DND-41 (cell line): ENCODE results near the gene OR51B2.

Source experiments
- EZH2 ChIP-seq: IDR thresholded peaks from 3 replicates; pipeline ENCODE4 v1.6.1; 2012; ENCODE audit warnings: borderline replicate concordance, low read depth, mild to moderate bottlenecking, moderate library complexity, low read length, inconsistent platforms; ENCODE audit not compliant: severe bottlenecking
- TF ChIP-seq, protein P1 (sequence below): IDR thresholded peaks from 2 replicates; pipeline ENCODE4 v1.5.1; 2012; ENCODE audit warnings: borderline replicate concordance, low read length, moderate library complexity, mild to moderate bottlenecking; ENCODE audit not compliant: poor library complexity, severe bottlenecking; ENCODE audit errors: extremely low read depth

- TF ChIP-seq, protein P1, sequence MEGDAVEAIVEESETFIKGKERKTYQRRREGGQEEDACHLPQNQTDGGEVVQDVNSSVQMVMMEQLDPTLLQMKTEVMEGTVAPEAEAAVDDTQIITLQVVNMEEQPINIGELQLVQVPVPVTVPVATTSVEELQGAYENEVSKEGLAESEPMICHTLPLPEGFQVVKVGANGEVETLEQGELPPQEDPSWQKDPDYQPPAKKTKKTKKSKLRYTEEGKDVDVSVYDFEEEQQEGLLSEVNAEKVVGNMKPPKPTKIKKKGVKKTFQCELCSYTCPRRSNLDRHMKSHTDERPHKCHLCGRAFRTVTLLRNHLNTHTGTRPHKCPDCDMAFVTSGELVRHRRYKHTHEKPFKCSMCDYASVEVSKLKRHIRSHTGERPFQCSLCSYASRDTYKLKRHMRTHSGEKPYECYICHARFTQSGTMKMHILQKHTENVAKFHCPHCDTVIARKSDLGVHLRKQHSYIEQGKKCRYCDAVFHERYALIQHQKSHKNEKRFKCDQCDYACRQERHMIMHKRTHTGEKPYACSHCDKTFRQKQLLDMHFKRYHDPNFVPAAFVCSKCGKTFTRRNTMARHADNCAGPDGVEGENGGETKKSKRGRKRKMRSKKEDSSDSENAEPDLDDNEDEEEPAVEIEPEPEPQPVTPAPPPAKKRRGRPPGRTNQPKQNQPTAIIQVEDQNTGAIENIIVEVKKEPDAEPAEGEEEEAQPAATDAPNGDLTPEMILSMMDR: no peak
- no peak for TF ChIP-seq EZH2
Measured at GRCh38 chr11:5366856-5367255, 42.8 kb upstream of the OR51B2 start.
